Activated CD8-positive, alpha-beta T cell treated with anti-CD3 and anti-CD28 coated beads, Interleukin-2, amount 10 ng/mL, durations not matched to agents 7 days and 5 days (primary cell): Measurements from ENCODE around the gene PRR14L. TPM values are rescaled to one million over a fixed set of nuclear protein-coding genes. Genes with fewer than 3 reads are reported as not detected.
"Not testable (repeated sequence)": the region's sequence is repeated elsewhere in the genome, so short reads cannot be mapped to it uniquely, and the experiment has no call there.

Experiments
- ATAC-seq: fragments of 150-1000 bp; cut with Tn5 transposase; one replicate; pipeline ENCODE4 v1.10.0; 2021; ENCODE audit warnings: moderate library complexity
- CTCF ChIA-PET: fragments of 350-600 bp; sonication (Branson Sonifier 250); formaldehyde crosslinking; loops from one replicate; lab custom pipeline; 2021; ENCODE audit warnings: antibody characterized with exemption; lab: Charles Lee
- POLR2A ChIA-PET: fragments of 350-600 bp; sonication (Branson Sonifier 250); formaldehyde crosslinking; loops from one replicate; lab custom pipeline; 2021; ENCODE audit warnings: antibody characterized with exemption; lab: Charles Lee
- DNase-seq: peaks from one replicate; pipeline ENCODE4 v3.0.0-alpha.2; 2020
- H3K27ac Mint-ChIP-seq: one replicate; pipeline ENCODE4 v1.8.0; 2021; ENCODE audit warnings: mild to moderate bottlenecking, mixed read lengths
- H3K27me3 Mint-ChIP-seq: one replicate; pipeline ENCODE4 v1.8.0; 2021; ENCODE audit warnings: low read depth, mixed read lengths
- H3K36me3 Mint-ChIP-seq: one replicate; pipeline ENCODE4 v1.8.0; 2021; ENCODE audit warnings: low read depth, mixed read lengths
- H3K4me1 Mint-ChIP-seq: one replicate; pipeline ENCODE4 v1.8.0; 2021; ENCODE audit warnings: low read depth, mixed read lengths
- H3K4me3 Mint-ChIP-seq: one replicate; pipeline ENCODE4 v1.8.0; 2021; ENCODE audit warnings: mild to moderate bottlenecking, mixed read lengths
- H3K9me3 Mint-ChIP-seq: one replicate; pipeline ENCODE4 v1.8.0; 2022; ENCODE audit warnings: mixed read lengths; ENCODE audit not compliant: insufficient read depth
- total RNA-seq, 2 experiments: library from RNA; stranded (reverse); gene quantifications; one replicate each; pipeline ENCODE4 v1.2.3, GENCODE V29; 2021

Gene PRR14L
- total RNA-seq, 2 experiments from 2014 or later: 64.0 to 65.3 TPM

DNA sequence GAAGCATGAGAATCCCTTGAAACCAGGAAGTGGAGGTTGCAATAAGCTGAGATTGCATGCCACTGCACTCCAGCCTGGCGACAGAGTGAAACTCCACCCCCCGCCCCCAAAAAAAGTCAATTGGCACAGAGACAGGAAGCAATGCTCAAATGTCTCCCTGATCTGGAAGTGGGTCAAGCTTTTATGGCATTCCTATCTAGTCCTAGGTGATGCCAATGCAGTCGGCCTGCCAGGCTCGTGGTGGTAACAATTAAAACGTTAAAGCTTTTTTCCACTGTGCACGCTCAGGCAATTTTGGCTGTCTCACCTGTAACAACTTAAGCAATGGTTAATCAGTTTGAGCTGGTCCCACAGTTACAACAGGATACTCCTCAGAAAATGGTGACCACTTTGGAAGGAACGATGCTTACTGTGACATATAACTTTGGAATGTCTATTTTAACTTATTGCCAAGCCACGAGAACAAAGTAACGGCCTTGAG, 69.0 kb downstream of the PRR14L start:
- Mint-ChIP-seq H3K27me3 (no peaks in the 10 kb centered on the region), H3K36me3 (peaks cover 31% of the 10 kb centered on the region), H3K27ac (no peak overlapping the region), H3K4me1 (peaks cover 19% of the 10 kb centered on the region), H3K4me3 (no peak overlapping the region), H3K9me3 (no peaks in the 10 kb centered on the region)
- DNase-seq (no peak), ATAC-seq (no peak)
- CTCF ChIA-PET: interaction anchor here (0.8 to 1.5 kb wide), 3 partner anchors 12 to 290 kb away, joined by 3 to 7 read pairs (median 3); no protein-coding TSS in a partner anchor
- POLR2A ChIA-PET: interaction anchor here (0.5 kb wide), 1 partner anchor 9 kb away, joined by 3 read pairs; no protein-coding TSS in a partner anchor

GRCh38 chr22:31678748-31679147, 71.2 kb downstream of the PRR14L start:
- H3K36me3 Mint-ChIP-seq: peaks cover 12% of the 10 kb centered on the region
- H3K4me1 Mint-ChIP-seq: peaks cover 19% of the 10 kb centered on the region
- peak overlapping the region; percentile 53 for H3K27ac Mint-ChIP-seq
- H3K27me3 Mint-ChIP-seq: no peaks in the 10 kb centered on the region
- DNase-seq (no peak), ATAC-seq (no peak)
- no peak overlapping the region for H3K4me3 Mint-ChIP-seq
- no peaks in the 10 kb centered on the region for H3K9me3 Mint-ChIP-seq
- ChIA-PET POLR2A (no interaction called here), CTCF (no interaction called here)

DNA sequence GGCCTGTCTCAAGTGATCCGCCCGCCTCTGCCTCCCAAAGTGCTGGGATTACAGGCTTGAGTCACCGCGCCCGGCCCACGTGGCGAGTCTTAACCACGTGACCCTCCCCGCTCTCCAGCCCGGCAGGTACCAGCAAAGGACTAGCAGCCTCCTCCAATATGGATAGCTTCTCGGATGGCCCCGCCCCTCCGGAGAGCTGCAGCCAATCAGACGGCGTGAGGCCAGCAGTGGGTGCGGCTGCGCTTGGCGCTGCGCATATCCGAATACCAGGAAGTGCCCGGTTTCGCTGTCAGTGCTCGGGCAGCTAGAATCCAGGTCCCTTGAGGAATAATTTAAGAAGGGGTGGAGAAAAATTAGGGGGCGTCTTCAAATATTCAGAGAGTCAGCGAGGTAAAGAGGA, 73.2 kb downstream of the PRR14L start:
- DNase-seq: peak; percentile 93
- ChIA-PET POLR2A (interaction anchor here (0.9 to 1.8 kb wide), 10 partner anchors 8 to 269 kb away, joined by 3 to 14 read pairs (median 5); partner anchors contain the start of genes DEPDC5 and PISD), CTCF (interaction anchor here (0.9 to 4.3 kb wide), 6 partner anchors 8 to 294 kb away, joined by 3 to 67 read pairs (median 4); partner anchors contain the start of gene PISD)
- H3K27me3 Mint-ChIP-seq: no peaks in the 10 kb centered on the region
- H3K4me3 Mint-ChIP-seq: peak overlapping the region; percentile 82
- ATAC-seq: peak; percentile 100
- no peaks in the 10 kb centered on the region for H3K9me3 Mint-ChIP-seq
- peaks cover 19% of the 10 kb centered on the region for H3K4me1 Mint-ChIP-seq
- H3K36me3 Mint-ChIP-seq: peaks cover 4% of the 10 kb centered on the region
- peak overlapping the region; percentile 88 for H3K27ac Mint-ChIP-seq

DNA sequence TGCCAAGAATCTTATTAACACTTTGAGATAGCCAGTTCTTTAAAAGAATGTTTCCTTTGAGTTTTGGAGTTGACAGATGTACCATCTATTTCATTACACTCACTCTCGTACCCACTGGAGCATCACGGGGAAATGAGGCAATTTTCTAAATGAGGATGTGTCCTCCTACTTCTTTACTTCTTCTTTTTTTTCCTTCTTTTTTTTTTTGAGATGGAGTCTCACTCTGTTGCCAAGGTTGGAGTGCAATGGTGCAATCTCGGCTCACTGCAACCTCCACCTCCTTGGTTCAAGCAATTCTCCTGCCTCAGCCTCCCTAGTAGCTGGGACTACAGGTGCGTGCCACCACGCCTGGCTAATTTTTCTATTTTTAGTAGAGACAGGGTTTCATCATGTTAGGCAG, 75.7 kb downstream of the PRR14L start:
- not testable (repeated sequence) for H3K36me3 Mint-ChIP-seq, ATAC-seq, H3K4me3 Mint-ChIP-seq, H3K27me3 Mint-ChIP-seq, H3K9me3 Mint-ChIP-seq, DNase-seq, H3K27ac Mint-ChIP-seq
- ChIA-PET CTCF (interaction anchor here (4.3 kb wide), 1 partner anchor 10 kb away, joined by 67 read pairs; the partner anchor contains the start of gene PISD), POLR2A (interaction anchor here (1.0 kb wide), 1 partner anchor 80 kb away, joined by 4 read pairs; the partner anchor contains the start of gene DEPDC5)
- H3K4me1 Mint-ChIP-seq: peaks cover 12% of the 10 kb centered on the region

DNA sequence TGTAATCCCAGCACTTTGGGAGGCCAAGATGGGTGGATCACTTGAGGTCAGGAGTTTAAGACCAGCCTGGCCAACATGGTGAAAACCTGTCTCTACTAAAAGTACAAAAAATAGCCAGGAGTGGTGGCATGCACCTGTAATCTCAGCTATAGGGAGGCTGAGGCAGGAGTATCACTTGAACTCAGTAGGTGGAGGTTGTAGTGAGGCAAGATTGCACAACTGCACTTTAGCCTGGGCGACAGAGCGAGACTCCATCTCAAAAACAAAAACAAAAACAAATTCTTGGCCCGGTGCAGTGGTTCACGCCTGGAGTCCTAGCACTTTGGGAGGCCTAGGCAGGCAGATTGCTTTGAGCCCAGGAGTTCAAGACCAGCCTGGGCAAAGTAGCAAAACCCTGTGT, 81.1 kb downstream of the PRR14L start:
- not testable (repeated sequence) for H3K9me3 Mint-ChIP-seq, H3K36me3 Mint-ChIP-seq, DNase-seq, H3K4me3 Mint-ChIP-seq, H3K4me1 Mint-ChIP-seq, H3K27ac Mint-ChIP-seq, ATAC-seq, H3K27me3 Mint-ChIP-seq
- ChIA-PET CTCF (interaction anchor here (0.8 to 1.9 kb wide), 3 partner anchors 8 to 302 kb away, joined by 3 to 10 read pairs (median 3); no protein-coding TSS in a partner anchor), POLR2A (interaction anchor here (1.7 kb wide), 1 partner anchor 8 kb away, joined by 10 read pairs; no protein-coding TSS in a partner anchor)

DNA sequence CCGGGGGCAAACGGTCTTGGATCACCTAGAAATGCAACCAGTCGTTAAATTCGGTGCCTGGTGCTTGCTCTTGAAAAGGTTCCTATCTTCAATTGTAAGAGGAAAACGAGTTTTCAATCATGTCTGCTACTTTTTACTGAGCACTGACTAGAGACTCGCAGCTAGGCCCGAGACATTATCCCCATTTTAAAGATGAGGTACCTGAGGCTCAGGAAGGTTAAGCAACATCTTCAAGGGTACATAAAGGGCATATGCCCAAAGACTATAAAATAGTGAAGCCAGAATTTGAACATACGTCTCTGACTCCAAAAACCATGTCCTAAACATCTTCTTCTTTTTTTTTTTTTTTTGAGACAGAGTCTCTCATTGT, 87.3 kb downstream of the PRR14L start:
- Mint-ChIP-seq H3K36me3 (peaks cover 1% of the 10 kb centered on the region), H3K27ac (peak overlapping the region; percentile 92), H3K4me1 (peaks cover 29% of the 10 kb centered on the region), H3K4me3 (peak overlapping the region; percentile 90), H3K27me3 (no peaks in the 10 kb centered on the region), H3K9me3 (no peaks in the 10 kb centered on the region)
- ATAC-seq: no peak
- POLR2A ChIA-PET: interaction anchor here (0.7 to 2.4 kb wide), 16 partner anchors 14 to 1071 kb away, joined by 3 to 16 read pairs (median 4); partner anchors contain the start of genes DEPDC5, PATZ1 and PES1
- CTCF ChIA-PET: interaction anchor here (0.7 to 6.9 kb wide), 12 partner anchors 13 to 450 kb away, joined by 3 to 89 read pairs (median 4); partner anchors contain the start of gene DEPDC5
- no peak for DNase-seq

- H3K4me3 Mint-ChIP-seq: peak within 1 kb of the TSS; percentile 90
- ATAC-seq (peak; percentile 93), DNase-seq (peak; percentile 97)
- H3K27ac Mint-ChIP-seq: peak within 1 kb of the TSS; percentile 92
- no peaks in the 10 kb centered on the region for H3K27me3 Mint-ChIP-seq
- H3K9me3 Mint-ChIP-seq: no peaks in the 10 kb centered on the region
- ChIA-PET CTCF (interaction anchor here (0.7 to 6.9 kb wide), 15 partner anchors 14 to 449 kb away, joined by 3 to 89 read pairs (median 4); partner anchors contain the start of gene DEPDC5), POLR2A (interaction anchor here (0.6 to 2.4 kb wide), 18 partner anchors 10 to 1071 kb away, joined by 3 to 16 read pairs (median 4); partner anchors contain the start of genes DEPDC5, PATZ1 and PES1)
- peaks cover 29% of the 10 kb centered on the region for H3K4me1 Mint-ChIP-seq
- H3K36me3 Mint-ChIP-seq: peaks cover 1% of the 10 kb centered on the region
Observed at GRCh38 chr22:31661851-31662667, 87.9 kb downstream of the PRR14L start, which contains the start of gene PISD. Gene PISD, minus strand, starts transcription at chr22:31662215. Its CDS starts 7 bp downstream, at chr22:31662208.

GRCh38 chr22:31660860-31661341, 89.0 kb downstream of the PRR14L start:
- H3K9me3 Mint-ChIP-seq, ATAC-seq, H3K36me3 Mint-ChIP-seq, H3K27me3 Mint-ChIP-seq: not testable (repeated sequence)
- ChIA-PET POLR2A (interaction anchor here (1.4 to 2.4 kb wide), 5 partner anchors 16 to 315 kb away, joined by 3 to 16 read pairs (median 11); partner anchors contain the start of genes DEPDC5 and PATZ1), CTCF (interaction anchor here (1.7 to 6.9 kb wide), 5 partner anchors 15 to 310 kb away, joined by 5 to 89 read pairs (median 24); no protein-coding TSS in a partner anchor)
- peak overlapping the region; percentile 90 for H3K4me3 Mint-ChIP-seq
- peaks cover 29% of the 10 kb centered on the region for H3K4me1 Mint-ChIP-seq
- peak; percentile 34 for DNase-seq
- peak overlapping the region; percentile 92 for H3K27ac Mint-ChIP-seq

GRCh38 chr22:31659246-31659645, 90.7 kb downstream of the PRR14L start:
- Mint-ChIP-seq H3K36me3 (peaks cover 3% of the 10 kb centered on the region), H3K4me1 (peaks cover 26% of the 10 kb centered on the region), H3K4me3 (no peak overlapping the region), H3K27ac (no peak overlapping the region), H3K27me3 (no peaks in the 10 kb centered on the region), H3K9me3 (no peaks in the 10 kb centered on the region)
- CTCF ChIA-PET: no interaction called here
- DNase-seq (no peak), ATAC-seq (no peak)
- POLR2A ChIA-PET: no interaction called here

DNA sequence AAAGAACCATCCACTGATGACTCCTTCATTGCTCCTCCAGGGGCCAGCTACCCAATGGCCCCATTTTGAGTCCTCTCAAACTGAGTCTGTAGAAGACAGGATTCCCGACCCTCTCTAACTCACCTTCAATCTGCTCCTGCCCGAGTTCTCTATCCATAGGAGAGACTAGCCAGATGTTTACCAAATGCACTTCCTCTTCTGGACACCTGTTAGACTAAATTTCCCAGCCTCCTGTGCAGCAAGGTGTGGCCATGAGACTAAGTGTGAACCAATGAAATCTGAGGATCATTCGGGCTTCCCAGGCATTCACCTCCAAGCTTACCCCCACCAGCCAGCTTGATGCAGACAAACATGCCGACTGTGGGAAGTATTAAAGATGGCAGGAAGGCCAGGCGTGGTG, 95.5 kb downstream of the PRR14L start:
- DNase-seq: no peak
- Mint-ChIP-seq H3K4me3 (no peak overlapping the region), H3K36me3 (peaks cover 5% of the 10 kb centered on the region), H3K4me1 (peaks cover 8% of the 10 kb centered on the region), H3K9me3 (no peaks in the 10 kb centered on the region), H3K27ac (no peak overlapping the region), H3K27me3 (no peaks in the 10 kb centered on the region)
- ChIA-PET CTCF (interaction anchor here (1.0 to 1.1 kb wide), 2 partner anchors 10 to 12 kb away, joined by 3 read pairs; no protein-coding TSS in a partner anchor), POLR2A (interaction anchor here (0.6 kb wide), 1 partner anchor 18 kb away, joined by 3 read pairs; no protein-coding TSS in a partner anchor)
- ATAC-seq: no peak

- POLR2A ChIA-PET: interaction anchor here (0.6 kb wide), 1 partner anchor 18 kb away, joined by 3 read pairs; no protein-coding TSS in a partner anchor
- ATAC-seq (no peak), DNase-seq (no peak)
- CTCF ChIA-PET: interaction anchor here (1.0 to 1.1 kb wide), 2 partner anchors 10 to 12 kb away, joined by 3 read pairs; no protein-coding TSS in a partner anchor
- H3K4me3 Mint-ChIP-seq: no peak overlapping the region
- H3K9me3 Mint-ChIP-seq: no peaks in the 10 kb centered on the region
- no peaks in the 10 kb centered on the region for H3K27me3 Mint-ChIP-seq
- H3K4me1 Mint-ChIP-seq: peaks cover 8% of the 10 kb centered on the region
- no peak overlapping the region for H3K27ac Mint-ChIP-seq
- H3K36me3 Mint-ChIP-seq: peaks cover 7% of the 10 kb centered on the region
Observed at GRCh38 chr22:31653944-31654343, 96.0 kb downstream of the PRR14L start.
